NOMO-1 (cell line): ENCODE data around the gene ACO2.
"Not testable (repeated sequence)": the region's sequence is repeated elsewhere in the genome, so short reads cannot be mapped to it uniquely, and the experiment has no call there.

Experiments used
- DNase-seq, 2 experiments: peaks; one replicate each; lab custom pipeline; 2025; ENCODE audit not compliant: unreplicated experiment in 2 of 2; lab: John Stamatoyannopoulos, UW

Gene ACO2

GRCh38 chr22:41563051-41563711 lies 94.3 kb downstream of the ACO2 start:
- DNase-seq, result no peak

DNA sequence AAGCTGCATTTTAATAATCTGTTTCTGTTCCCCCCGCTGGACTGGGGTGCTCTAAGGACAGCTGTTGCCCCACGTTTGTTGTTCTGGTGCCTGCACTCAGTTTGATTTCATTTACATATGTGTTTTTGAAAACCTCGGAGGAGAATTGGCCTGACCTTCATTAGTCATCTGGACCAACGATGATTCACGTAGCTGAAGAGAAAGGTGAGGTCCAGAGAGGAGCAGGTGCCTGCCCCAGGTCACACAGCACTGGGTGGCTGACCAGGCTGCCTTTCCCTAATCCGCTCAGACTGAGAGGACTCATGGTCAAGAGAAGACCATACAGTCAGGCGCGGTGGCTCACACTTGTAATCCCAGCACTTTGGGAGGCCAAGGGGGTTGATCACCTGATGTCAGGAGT lies 95.6 kb downstream of the ACO2 start:
- no peak for DNase-seq

DNA sequence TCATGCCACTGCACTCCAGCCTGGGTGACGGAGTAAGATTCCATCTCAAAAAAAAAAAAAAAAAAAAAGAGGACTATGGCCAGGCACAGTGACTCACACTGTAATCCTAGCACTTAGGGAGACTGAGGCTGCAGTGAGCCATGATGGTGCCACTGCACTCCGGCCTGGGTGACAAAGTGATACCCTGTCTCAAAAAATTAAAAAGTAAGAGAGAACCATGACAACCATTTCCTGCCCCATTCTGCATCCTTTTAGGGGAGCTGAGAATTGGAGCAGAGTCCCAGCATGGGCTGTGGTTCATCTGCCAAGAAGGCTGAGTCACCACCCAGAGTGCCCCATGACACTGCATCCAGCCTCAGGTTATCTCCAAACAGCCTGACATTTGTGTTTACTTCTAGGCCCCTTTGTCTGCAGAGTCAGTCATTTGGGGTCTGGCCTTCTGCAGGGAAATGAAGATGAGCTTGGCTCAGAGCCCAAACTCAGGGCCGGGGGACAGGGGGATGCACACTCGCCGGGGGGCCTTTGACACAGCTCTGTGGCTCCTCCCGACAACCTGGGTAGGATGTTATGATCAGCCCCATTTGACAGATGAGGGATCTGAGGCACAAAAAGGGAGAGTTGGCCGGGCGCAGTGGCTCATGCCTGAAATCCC lies 96.6 kb downstream of the ACO2 start:
- no peak for DNase-seq

DNA sequence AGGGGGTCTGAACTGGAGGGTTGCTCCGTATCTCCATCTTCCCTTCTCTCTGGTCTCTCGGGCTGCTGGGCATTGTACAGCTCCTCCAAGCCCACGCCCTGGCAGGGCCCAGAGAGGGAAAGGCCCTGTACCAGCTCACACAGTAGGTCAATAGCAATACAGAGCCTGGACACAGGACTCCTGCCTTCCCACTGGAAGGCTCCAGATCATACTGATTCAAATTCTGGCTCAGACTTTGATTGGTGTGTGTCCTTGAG lies 98.5 kb downstream of the ACO2 start:
- no peak for DNase-seq

DNA sequence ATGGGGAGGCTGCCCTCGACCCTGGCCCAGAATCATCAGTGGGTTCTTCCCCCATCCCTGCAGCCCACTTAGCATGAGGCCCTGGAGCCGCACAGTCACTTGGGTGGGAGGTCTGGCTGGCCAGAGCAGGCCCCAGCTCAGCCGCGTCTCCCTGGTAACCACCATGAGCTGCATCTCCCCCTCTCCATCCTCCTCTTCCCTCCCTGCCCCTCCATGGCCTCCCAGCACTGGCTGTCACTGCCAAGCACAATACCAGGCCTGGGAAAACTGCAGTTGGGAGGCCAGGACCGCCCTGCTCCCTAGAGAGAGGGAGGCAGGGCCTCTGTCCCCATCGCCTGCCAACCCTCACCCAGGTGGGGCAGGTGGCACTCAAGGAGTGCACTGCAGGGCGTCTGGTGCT lies 99.9 kb downstream of the ACO2 start:
- DNase-seq, result no peak

DNA sequence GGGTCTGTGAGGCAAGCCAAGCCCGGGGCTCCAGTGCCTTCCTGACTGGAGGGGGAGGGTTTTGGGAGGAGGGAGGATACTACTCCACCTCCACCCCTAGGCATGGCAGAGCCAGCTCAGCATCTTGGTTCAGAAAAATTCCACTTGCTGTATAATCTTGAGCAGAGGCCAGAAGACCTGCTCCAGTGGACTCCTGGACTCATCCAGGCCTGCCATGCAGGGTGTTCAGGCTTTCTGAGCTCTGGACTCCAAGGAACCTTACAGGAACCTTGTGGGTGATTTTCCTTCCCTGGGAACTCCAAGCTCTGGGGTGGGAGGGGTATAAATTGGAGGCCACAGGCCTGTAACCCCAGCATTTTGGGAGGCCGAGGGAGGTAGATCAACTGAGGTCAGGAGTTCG lies 101.3 kb downstream of the ACO2 start:
- DNase-seq, result no peak

DNA sequence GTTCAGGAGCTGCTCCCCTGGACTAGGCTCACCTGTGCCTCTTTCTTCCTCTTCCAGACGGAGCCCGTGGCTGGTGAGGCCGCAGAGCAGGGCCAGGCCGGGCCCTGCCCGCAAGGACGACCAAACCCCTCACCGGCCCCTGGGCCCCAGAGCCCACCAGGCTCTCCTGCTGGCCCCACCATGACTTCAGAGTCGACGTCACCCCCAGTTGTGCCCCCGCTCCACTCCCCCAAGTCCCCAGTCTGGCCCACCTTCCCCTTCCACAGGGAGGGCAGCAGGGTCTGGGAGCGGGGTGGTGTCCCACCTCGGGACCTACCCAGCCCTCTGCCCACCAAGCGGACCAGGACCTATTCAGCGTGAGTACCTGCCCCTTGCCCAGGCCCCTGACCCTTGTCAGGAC lies 102.9 kb downstream of the ACO2 start:
- DNase-seq, result no peak

GRCh38 chr22:41572305-41572704 lies 103.4 kb downstream of the ACO2 start:
- not testable (repeated sequence) for DNase-seq

- DNase-seq, result no peak
These were observed 104.8 kb downstream of the ACO2 start for GRCh38 chr22:41573677-41574076.

- no peak for DNase-seq
These were observed 106.0 kb downstream of the ACO2 start for GRCh38 chr22:41574847-41575381.

GRCh38 chr22:41575533-41575932 lies 106.6 kb downstream of the ACO2 start:
- no peak for DNase-seq

DNA sequence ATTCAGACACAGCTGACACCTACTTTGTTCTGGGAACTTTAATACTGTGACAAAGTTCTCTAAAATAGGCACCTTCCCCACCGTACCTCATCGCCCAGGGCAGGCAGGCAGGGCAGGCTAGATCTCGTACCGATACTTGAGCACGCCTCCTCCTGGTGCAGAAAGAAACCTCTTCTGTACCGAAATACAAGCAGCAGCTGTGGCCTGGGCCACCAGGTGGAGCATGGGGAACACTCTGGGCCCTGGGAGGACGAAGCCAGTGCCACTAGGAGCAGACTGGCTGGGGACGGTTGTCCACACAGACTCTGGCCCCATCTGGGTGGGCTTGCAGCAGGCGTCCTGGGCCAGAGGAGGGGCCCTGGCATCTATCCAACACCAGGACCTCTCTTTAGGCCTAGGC lies 108.0 kb downstream of the ACO2 start:
- DNase-seq, result no peak

DNA sequence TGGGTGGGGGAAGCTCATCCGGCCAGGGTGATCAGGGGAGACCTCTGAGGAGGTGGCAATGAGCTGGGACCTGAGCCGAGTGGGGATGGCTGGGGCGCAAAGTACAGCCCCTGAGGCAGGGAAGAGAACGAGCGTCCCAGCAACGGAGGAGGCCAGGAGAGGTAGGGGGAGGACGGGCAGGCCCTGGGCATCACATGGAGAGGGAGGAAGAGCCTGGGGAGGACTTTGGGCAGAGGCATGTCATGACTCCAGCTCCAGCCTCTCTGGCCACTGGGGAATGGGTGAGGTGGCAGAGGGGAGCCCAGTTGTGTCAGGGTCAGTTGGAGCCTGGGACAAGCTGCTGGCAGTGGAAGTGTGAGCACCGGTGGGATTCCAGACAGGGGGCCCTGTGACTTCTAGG lies 109.2 kb downstream of the ACO2 start:
- DNase-seq, result no peak
